Astrocyte (in vitro differentiated cells and primary cell): Measurements from ENCODE around the gene PODNL1.

ENCODE experiments used
- EZH2 ChIP-seq: IDR thresholded peaks from 2 replicates; pipeline ENCODE4 v1.6.1; 2012; ENCODE audit warnings: mild to moderate bottlenecking, low read length, inconsistent platforms; ENCODE audit not compliant: insufficient read depth
- TF ChIP-seq, protein P1 (sequence below): IDR thresholded peaks from 2 replicates; pipeline ENCODE4 v1.5.1; 2011; ENCODE audit warnings: low read depth, mild to moderate bottlenecking, inconsistent platforms, low read length, moderate library complexity; ENCODE audit not compliant: insufficient read depth

DNA sequence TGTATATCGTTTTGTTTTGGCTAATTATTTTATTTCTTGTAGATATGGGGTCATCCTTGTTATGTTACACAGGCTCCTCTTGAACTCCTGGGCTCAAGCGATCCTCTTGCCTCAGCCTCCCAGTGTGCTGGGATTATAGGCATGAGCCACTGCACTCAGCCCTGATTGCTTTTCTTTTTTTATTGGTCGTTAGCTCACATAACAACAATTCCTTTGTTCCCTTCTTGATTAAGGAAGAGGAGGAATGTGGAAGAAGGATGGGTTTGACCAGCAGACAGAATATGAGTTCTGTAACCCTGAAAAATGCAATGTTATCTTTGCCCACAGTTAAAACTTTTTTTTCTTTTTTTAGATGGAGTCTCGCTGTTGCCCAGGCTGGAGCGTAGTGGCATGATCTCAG, 43.7 kb downstream of the PODNL1 start:
- TF ChIP-seq, protein P1, sequence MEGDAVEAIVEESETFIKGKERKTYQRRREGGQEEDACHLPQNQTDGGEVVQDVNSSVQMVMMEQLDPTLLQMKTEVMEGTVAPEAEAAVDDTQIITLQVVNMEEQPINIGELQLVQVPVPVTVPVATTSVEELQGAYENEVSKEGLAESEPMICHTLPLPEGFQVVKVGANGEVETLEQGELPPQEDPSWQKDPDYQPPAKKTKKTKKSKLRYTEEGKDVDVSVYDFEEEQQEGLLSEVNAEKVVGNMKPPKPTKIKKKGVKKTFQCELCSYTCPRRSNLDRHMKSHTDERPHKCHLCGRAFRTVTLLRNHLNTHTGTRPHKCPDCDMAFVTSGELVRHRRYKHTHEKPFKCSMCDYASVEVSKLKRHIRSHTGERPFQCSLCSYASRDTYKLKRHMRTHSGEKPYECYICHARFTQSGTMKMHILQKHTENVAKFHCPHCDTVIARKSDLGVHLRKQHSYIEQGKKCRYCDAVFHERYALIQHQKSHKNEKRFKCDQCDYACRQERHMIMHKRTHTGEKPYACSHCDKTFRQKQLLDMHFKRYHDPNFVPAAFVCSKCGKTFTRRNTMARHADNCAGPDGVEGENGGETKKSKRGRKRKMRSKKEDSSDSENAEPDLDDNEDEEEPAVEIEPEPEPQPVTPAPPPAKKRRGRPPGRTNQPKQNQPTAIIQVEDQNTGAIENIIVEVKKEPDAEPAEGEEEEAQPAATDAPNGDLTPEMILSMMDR = no peak
- no peak for TF ChIP-seq EZH2
